ENCODE results near the gene FIGNL1. TPM values are rescaled to one million over a fixed set of nuclear protein-coding genes. Genes with fewer than 3 reads are reported as not detected.

FIGNL1 gene
- 12.0 TPM for polyA plus RNA-seq (ENCODE audit: insufficient read length)

GRCh38 chr7:50449881-50450589 lies at the start of gene FIGNL1:
FIGNL1 (minus strand) TSS chr7:50450350; CDS start chr7:50447287, 3,063 bp downstream.
- peak; percentile 85 for DNase-seq

- no peak for DNase-seq
Observed at GRCh38 chr7:50499092-50499491, 48.9 kb upstream of the FIGNL1 start.

- no peak for DNase-seq
Observed at GRCh38 chr7:50497968-50498367, 47.8 kb upstream of the FIGNL1 start.

GRCh38 chr7:50497068-50497642 lies 47.0 kb upstream of the FIGNL1 start:
- DNase-seq: no peak

GRCh38 chr7:50496569-50496968 lies 46.4 kb upstream of the FIGNL1 start:
- DNase-seq: no peak

- DNase-seq: no peak
Observed at GRCh38 chr7:50495746-50496145, 45.6 kb upstream of the FIGNL1 start.

GRCh38 chr7:50492770-50493519 lies 42.8 kb upstream of the FIGNL1 start:
- DNase-seq: no peak

- DNase-seq: no peak
Observed at GRCh38 chr7:50491943-50492342, 41.8 kb upstream of the FIGNL1 start.

- DNase-seq: no peak
Observed at GRCh38 chr7:50491209-50491608, 41.1 kb upstream of the FIGNL1 start.

GRCh38 chr7:50488379-50488778 lies 38.2 kb upstream of the FIGNL1 start:
- DNase-seq: no peak

GRCh38 chr7:50486512-50486911 lies 36.4 kb upstream of the FIGNL1 start:
- no peak for DNase-seq

- no peak for DNase-seq
Observed at GRCh38 chr7:50481867-50482266, 31.7 kb upstream of the FIGNL1 start.

- no peak for DNase-seq
Observed at GRCh38 chr7:50480797-50481196, 30.6 kb upstream of the FIGNL1 start.

GRCh38 chr7:50479743-50480517 lies 29.8 kb upstream of the FIGNL1 start:
- no peak for DNase-seq

- DNase-seq: no peak
Observed at GRCh38 chr7:50477640-50478039, 27.5 kb upstream of the FIGNL1 start.

GRCh38 chr7:50476953-50477625 lies 26.9 kb upstream of the FIGNL1 start:
- no peak for DNase-seq

GRCh38 chr7:50475340-50475739 lies 25.2 kb upstream of the FIGNL1 start:
- no peak for DNase-seq

GRCh38 chr7:50474382-50475160 lies 24.4 kb upstream of the FIGNL1 start:
- DNase-seq: no peak

GRCh38 chr7:50473531-50473930 lies 23.4 kb upstream of the FIGNL1 start:
- no peak for DNase-seq

GRCh38 chr7:50472427-50472826 lies 22.3 kb upstream of the FIGNL1 start:
- no peak for DNase-seq

GRCh38 chr7:50471970-50472369 lies 21.8 kb upstream of the FIGNL1 start:
- DNase-seq: no peak
